ENCODE data around the gene OR1D5.

The OR1D5 gene

GRCh38 chr17:3035968-3036280 is 27.5 kb downstream of the OR1D5 start:
- Histone ChIP-seq H3K4me1 (ENCODE audit: insufficient read depth, low read length, poor library complexity, severe bottlenecking) (peaks cover 4% of the 10 kb centered on the region), H2AFZ (ENCODE audit: low read length) (no peak overlapping the region), H3K9me2 (replicated peaks; ENCODE audit: low read depth, low read length) (no peaks in the 10 kb centered on the region), H4K20me1 (ENCODE audit: insufficient read depth, low read length, poor library complexity, severe bottlenecking) (no peaks in the 10 kb centered on the region), H3K27me3 (ENCODE audit: insufficient read depth, low read length, poor library complexity, severe bottlenecking) (no peaks in the 10 kb centered on the region), H3K36me3 (ENCODE audit: insufficient read depth, low read length) (peaks cover 31% of the 10 kb centered on the region; the same call in 1 of the 2 replicates), H3K9ac (ENCODE audit: low read depth, low read length, poor library complexity, severe bottlenecking) (no peak overlapping the region), H3K79me2 (ENCODE audit: insufficient read depth, low read length) (no peaks in the 10 kb centered on the region), H3K4me3 (ENCODE audit: low read length, poor library complexity, severe bottlenecking) (no peak overlapping the region), H3F3A (ENCODE audit: low read depth) (no peaks in the 10 kb centered on the region), H3K4me2 (ENCODE audit: low read depth, low read length, poor library complexity, severe bottlenecking) (no peak overlapping the region), H3K9me3 (ENCODE audit: insufficient read depth, low read depth, low read length) (no peaks in the 10 kb centered on the region)
- no peak for TF ChIP-seq EZH2phosphoT487 (IDR thresholded peaks at IDR 0.05; ENCODE audit: borderline replicate concordance)
- no peak for TF ChIP-seq CTCF (conservative IDR thresholded peaks at IDR 0.05; ENCODE audit: low read length)

DNA sequence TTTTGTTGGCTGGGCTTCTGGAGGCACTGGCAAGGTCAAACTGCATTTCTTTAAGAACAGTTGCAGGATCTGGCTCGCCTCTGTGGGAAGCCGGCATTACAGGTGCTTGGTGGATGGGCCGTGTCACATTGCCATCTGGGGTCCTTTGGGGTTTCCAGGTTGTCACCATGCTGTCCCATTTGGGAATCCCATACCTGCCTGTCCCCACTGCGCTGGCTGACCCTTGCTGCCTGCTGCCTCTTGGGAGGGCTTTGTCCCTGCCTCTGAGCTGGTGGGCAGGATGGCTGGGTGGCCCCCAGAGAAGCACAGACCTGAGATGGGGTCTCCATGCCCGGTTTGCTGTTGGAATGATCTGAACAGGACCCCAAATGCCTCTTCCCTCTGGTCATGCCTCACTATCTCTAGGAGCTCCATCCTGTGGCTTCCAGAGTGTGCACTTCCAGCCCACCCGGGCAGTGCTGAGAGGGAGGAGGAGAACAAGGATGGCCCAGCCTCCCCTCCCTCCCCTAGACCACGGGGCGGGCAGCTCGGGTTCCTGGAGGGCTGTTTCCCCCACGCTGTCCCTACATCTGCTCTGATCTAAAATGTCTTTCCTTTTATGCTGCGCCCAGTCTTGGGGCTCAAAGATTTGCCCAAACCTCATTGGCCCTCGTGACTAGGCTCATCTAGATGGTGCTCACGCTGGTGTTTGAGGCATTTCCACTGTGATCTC is 28.0 kb downstream of the OR1D5 start:
- H4K20me1 ChIP-seq (ENCODE audit: insufficient read depth, low read length, poor library complexity, severe bottlenecking), result peaks cover 2% of the 10 kb centered on the region

GRCh38 chr17:3034578-3034920 is 28.9 kb downstream of the OR1D5 start:
- Histone ChIP-seq H3K36me3 (ENCODE audit: insufficient read depth, low read length) (peaks cover 44% of the 10 kb centered on the region), H3K79me2 (ENCODE audit: insufficient read depth, low read length) (no peaks in the 10 kb centered on the region)

More for the DNA sequence above, 28.0 kb downstream of the OR1D5 start:
- Histone ChIP-seq H3K4me3 (ENCODE audit: low read length, poor library complexity, severe bottlenecking) (no peak overlapping the region), H3F3A (ENCODE audit: low read depth) (no peaks in the 10 kb centered on the region), H3K9ac (ENCODE audit: low read depth, low read length, poor library complexity, severe bottlenecking) (no peak overlapping the region), H3K4me2 (ENCODE audit: low read depth, low read length, poor library complexity, severe bottlenecking) (no peak overlapping the region), H2AFZ (ENCODE audit: low read length) (no peak overlapping the region), H3K36me3 (ENCODE audit: insufficient read depth, low read length) (peaks cover 36% of the 10 kb centered on the region), H3K4me1 (ENCODE audit: insufficient read depth, low read length, poor library complexity, severe bottlenecking) (peaks cover 4% of the 10 kb centered on the region), H3K9me3 (ENCODE audit: insufficient read depth, low read depth, low read length) (no peaks in the 10 kb centered on the region), H3K9me2 (replicated peaks; ENCODE audit: low read depth, low read length) (no peaks in the 10 kb centered on the region), H3K79me2 (ENCODE audit: insufficient read depth, low read length) (no peaks in the 10 kb centered on the region), H3K27me3 (ENCODE audit: insufficient read depth, low read length, poor library complexity, severe bottlenecking) (no peaks in the 10 kb centered on the region)
- TF ChIP-seq CTCF (conservative IDR thresholded peaks at IDR 0.05; ENCODE audit: low read length) (no peak), EZH2phosphoT487 (IDR thresholded peaks at IDR 0.05; ENCODE audit: borderline replicate concordance) (no peak)

More at GRCh38 chr17:3034578-3034920, 28.9 kb downstream of the OR1D5 start:
- TF ChIP-seq CTCF (conservative IDR thresholded peaks at IDR 0.05; ENCODE audit: low read length), result no peak
- no peak for TF ChIP-seq EZH2phosphoT487 (IDR thresholded peaks at IDR 0.05; ENCODE audit: borderline replicate concordance)
- H3K9me2 ChIP-seq (replicated peaks; ENCODE audit: low read depth, low read length), result no peaks in the 10 kb centered on the region
- no peaks in the 10 kb centered on the region for H3K9me3 ChIP-seq (ENCODE audit: insufficient read depth, low read depth, low read length)
- peaks cover 2% of the 10 kb centered on the region for H4K20me1 ChIP-seq (ENCODE audit: insufficient read depth, low read length, poor library complexity, severe bottlenecking)
- H3K4me2 ChIP-seq (ENCODE audit: low read depth, low read length, poor library complexity, severe bottlenecking), result no peak overlapping the region
- H3F3A ChIP-seq (ENCODE audit: low read depth), result no peaks in the 10 kb centered on the region
- no peaks in the 10 kb centered on the region for H3K27me3 ChIP-seq (ENCODE audit: insufficient read depth, low read length, poor library complexity, severe bottlenecking)
- no peak overlapping the region for H3K9ac ChIP-seq (ENCODE audit: low read depth, low read length, poor library complexity, severe bottlenecking)
- peaks cover under 1% of the 10 kb centered on the region for H3K4me1 ChIP-seq (ENCODE audit: insufficient read depth, low read length, poor library complexity, severe bottlenecking)
- no peak overlapping the region for H2AFZ ChIP-seq (ENCODE audit: low read length)
- H3K4me3 ChIP-seq (ENCODE audit: low read length, poor library complexity, severe bottlenecking), result no peak overlapping the region

Data from Loucy (cell line).